ENCODE measurements around the gene CCDC185.
A peak's percentile ranks its signal among the peaks of the same experiment; 100 is the strongest.
"Not testable (repeated sequence)": the region's sequence is repeated elsewhere in the genome, so short reads cannot be mapped to it uniquely, and the experiment has no call there.

The CCDC185 gene

GRCh38 chr1:223363856-223364684 lies 29.1 kb upstream of the CCDC185 start, which contains the start of gene SUSD4:
Gene SUSD4 (minus strand): TSS chr1:223364176. CDS start chr1:223363425, 751 bp downstream.
- no peak for TF ChIP-seq ZNF274 (IDR thresholded peaks at IDR 0.05; ENCODE audit: low read depth, low read length)
- H3K4me3 ChIP-seq (ENCODE audit: low read length): peak within 1 kb of the TSS; percentile 44

GRCh38 chr1:223364685-223365382 lies 28.4 kb upstream of the CCDC185 start:
- H3K4me3 ChIP-seq (ENCODE audit: low read length): peak overlapping the region; percentile 44
- no peak for TF ChIP-seq ZNF274 (IDR thresholded peaks at IDR 0.05; ENCODE audit: low read depth, low read length)

- no peak for TF ChIP-seq ZNF274 (IDR thresholded peaks at IDR 0.05; ENCODE audit: low read depth, low read length)
These were observed 19.1 kb upstream of the CCDC185 start for GRCh38 chr1:223374064-223374610.

GRCh38 chr1:223378754-223379153 lies 14.5 kb upstream of the CCDC185 start:
- TF ChIP-seq ZNF274 (IDR thresholded peaks at IDR 0.05; ENCODE audit: low read depth, low read length): no peak
- H3K4me3 ChIP-seq (ENCODE audit: low read length): no peak overlapping the region

More at GRCh38 chr1:223374064-223374610, 19.1 kb upstream of the CCDC185 start:
- no peak overlapping the region for H3K4me3 ChIP-seq (ENCODE audit: low read length)

GRCh38 chr1:223386013-223386412 lies 7.2 kb upstream of the CCDC185 start:
- no peak for TF ChIP-seq ZNF274 (IDR thresholded peaks at IDR 0.05; ENCODE audit: low read depth, low read length)
- no peak overlapping the region for H3K4me3 ChIP-seq (ENCODE audit: low read length)

- TF ChIP-seq ZNF274 (IDR thresholded peaks at IDR 0.05; ENCODE audit: low read depth, low read length): no peak
- no peak overlapping the region for H3K4me3 ChIP-seq (ENCODE audit: low read length)
These were observed 2.6 kb upstream of the CCDC185 start for GRCh38 chr1:223390618-223391017.

GRCh38 chr1:223394242-223394641 lies 1.0 kb downstream of the CCDC185 start:
- no peak overlapping the region for H3K4me3 ChIP-seq (ENCODE audit: low read length)
- no peak for TF ChIP-seq ZNF274 (IDR thresholded peaks at IDR 0.05; ENCODE audit: low read depth, low read length)

- no peak for TF ChIP-seq ZNF274 (IDR thresholded peaks at IDR 0.05; ENCODE audit: low read depth, low read length)
- no peak overlapping the region for H3K4me3 ChIP-seq (ENCODE audit: low read length)
These were observed 1.5 kb downstream of the CCDC185 start for GRCh38 chr1:223394706-223395105.

- not testable (repeated sequence) for H3K4me3 ChIP-seq (ENCODE audit: low read length)
These were observed 6.2 kb downstream of the CCDC185 start for GRCh38 chr1:223399393-223399792.

- no peak for TF ChIP-seq ZNF274 (IDR thresholded peaks at IDR 0.05; ENCODE audit: low read depth, low read length)
- no peak overlapping the region for H3K4me3 ChIP-seq (ENCODE audit: low read length)
These were observed 8.9 kb downstream of the CCDC185 start for GRCh38 chr1:223401873-223402789.

GRCh38 chr1:223402790-223403142 lies 9.6 kb downstream of the CCDC185 start:
- no peak for TF ChIP-seq ZNF274 (IDR thresholded peaks at IDR 0.05; ENCODE audit: low read depth, low read length)
- H3K4me3 ChIP-seq (ENCODE audit: low read length): no peak overlapping the region

- H3K4me3 ChIP-seq (ENCODE audit: low read length): no peak overlapping the region
- no peak for TF ChIP-seq ZNF274 (IDR thresholded peaks at IDR 0.05; ENCODE audit: low read depth, low read length)
These were observed 10.1 kb downstream of the CCDC185 start for GRCh38 chr1:223403184-223403815.

- H3K4me3 ChIP-seq (ENCODE audit: low read length): no peak overlapping the region
- TF ChIP-seq ZNF274 (IDR thresholded peaks at IDR 0.05; ENCODE audit: low read depth, low read length): no peak
These were observed 12.3 kb downstream of the CCDC185 start for GRCh38 chr1:223405507-223405906.
